Fibroblast of pulmonary artery (primary cell): ENCODE results near the gene GARIN1A.
"Not testable (repeated sequence)": the region's sequence is repeated elsewhere in the genome, so short reads cannot be mapped to it uniquely, and the experiment has no call there.

ENCODE experiments used
- DNase-seq: peaks from one replicate; pipeline ENCODE4 v3.0.0-alpha.2; 2010; ENCODE audit warnings: low read depth
- H3K4me3 ChIP-seq: replicated peaks from 2 replicates; pipeline ENCODE4 v1.5.1; 2011; ENCODE audit warnings: low read depth, mild to moderate bottlenecking, control low read depth, low read length, moderate library complexity
- TF ChIP-seq, protein P1 (sequence below): IDR thresholded peaks from 2 replicates; pipeline ENCODE4 v1.5.1; 2011; ENCODE audit warnings: mild to moderate bottlenecking, control low read depth, low read length, inconsistent platforms; ENCODE audit errors: missing control alignments

GARIN1A gene

DNA sequence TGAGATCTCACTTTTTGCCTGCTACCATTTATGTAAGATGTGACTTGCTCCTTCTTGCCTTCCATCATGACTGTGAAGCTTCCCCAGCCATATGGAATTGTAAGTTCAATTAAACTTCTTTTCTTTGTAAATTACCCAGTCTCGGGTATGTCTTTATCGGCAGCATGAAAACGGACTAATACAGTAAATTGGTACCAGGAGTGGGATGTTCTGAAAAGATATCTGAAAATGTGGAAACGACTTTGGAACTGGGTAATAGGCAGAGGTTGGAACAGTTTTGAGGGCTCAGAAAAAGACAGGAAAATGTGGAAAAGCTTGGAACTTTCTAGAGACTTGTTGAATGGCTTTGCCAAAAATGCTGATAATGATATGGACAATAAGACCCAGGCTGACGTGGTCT is 10.6 kb upstream of the GARIN1A start:
- DNase-seq, result no peak
- H3K4me3 ChIP-seq, result no peak overlapping the region
- TF ChIP-seq, protein P1, sequence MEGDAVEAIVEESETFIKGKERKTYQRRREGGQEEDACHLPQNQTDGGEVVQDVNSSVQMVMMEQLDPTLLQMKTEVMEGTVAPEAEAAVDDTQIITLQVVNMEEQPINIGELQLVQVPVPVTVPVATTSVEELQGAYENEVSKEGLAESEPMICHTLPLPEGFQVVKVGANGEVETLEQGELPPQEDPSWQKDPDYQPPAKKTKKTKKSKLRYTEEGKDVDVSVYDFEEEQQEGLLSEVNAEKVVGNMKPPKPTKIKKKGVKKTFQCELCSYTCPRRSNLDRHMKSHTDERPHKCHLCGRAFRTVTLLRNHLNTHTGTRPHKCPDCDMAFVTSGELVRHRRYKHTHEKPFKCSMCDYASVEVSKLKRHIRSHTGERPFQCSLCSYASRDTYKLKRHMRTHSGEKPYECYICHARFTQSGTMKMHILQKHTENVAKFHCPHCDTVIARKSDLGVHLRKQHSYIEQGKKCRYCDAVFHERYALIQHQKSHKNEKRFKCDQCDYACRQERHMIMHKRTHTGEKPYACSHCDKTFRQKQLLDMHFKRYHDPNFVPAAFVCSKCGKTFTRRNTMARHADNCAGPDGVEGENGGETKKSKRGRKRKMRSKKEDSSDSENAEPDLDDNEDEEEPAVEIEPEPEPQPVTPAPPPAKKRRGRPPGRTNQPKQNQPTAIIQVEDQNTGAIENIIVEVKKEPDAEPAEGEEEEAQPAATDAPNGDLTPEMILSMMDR, result no peak

GRCh38 chr7:128662091-128662490 is 10.0 kb upstream of the GARIN1A start:
- TF ChIP-seq, protein P1, result no peak
- H3K4me3 ChIP-seq, result no peak overlapping the region
- no peak for DNase-seq

DNA sequence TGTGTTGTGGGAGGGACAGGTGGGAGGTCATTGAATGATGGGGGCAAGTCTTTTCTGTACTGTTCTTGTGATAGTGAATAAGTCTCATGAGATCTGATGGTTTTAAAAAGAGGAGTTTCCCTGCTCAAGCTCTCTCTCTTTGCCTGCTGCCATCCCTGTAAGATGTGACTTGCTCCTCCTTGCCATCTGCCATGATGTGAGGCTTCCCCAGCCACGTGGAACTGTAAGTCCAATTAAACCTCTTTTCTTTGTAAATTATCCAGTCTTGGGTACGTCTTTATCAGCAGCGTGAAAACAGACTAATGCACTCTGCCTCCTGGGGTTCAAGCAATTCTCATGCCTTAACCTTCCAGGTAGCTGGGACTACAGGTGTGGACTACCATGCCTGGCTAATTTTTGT is 8.9 kb upstream of the GARIN1A start:
- DNase-seq, H3K4me3 ChIP-seq: not testable (repeated sequence)

- TF ChIP-seq, protein P1, result no peak
- DNase-seq, result no peak
- no peak overlapping the region for H3K4me3 ChIP-seq
These were observed 7.0 kb upstream of the GARIN1A start for GRCh38 chr7:128665057-128665456.

DNA sequence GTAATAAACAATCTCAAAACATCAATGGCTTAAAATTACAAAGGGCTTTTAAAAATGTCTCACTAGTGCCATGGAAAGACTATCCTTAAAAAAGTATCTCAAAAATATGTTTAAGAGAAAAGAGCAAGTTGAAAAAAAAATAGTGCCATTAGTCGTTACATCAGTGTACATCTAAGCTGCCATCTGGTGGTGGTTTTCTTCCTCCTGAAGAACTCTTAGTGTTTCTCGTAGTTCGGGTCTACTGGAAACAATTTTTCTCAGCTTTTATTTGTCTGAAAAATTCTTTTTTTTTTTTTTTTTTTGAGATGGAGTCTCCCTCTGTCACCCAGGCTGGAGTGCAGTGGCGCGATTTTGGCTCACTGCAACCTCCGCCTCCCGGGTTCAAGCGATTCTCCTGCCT is 5.9 kb upstream of the GARIN1A start:
- no peak overlapping the region for H3K4me3 ChIP-seq
- peak; percentile 33 for DNase-seq
- TF ChIP-seq, protein P1, result peak; percentile 28

- peak; percentile 36 for DNase-seq
- TF ChIP-seq, protein P1, result peak; percentile 62
- no peak overlapping the region for H3K4me3 ChIP-seq
These were observed 930 bp downstream of the GARIN1A start for GRCh38 chr7:128672927-128673517.

- no peak for DNase-seq
- no peak overlapping the region for H3K4me3 ChIP-seq
- TF ChIP-seq, protein P1, result no peak
These were observed 1.5 kb downstream of the GARIN1A start for GRCh38 chr7:128673571-128673970.
